NCI-H2227 (cell line): ENCODE measurements around the gene WDR1.
"Not testable (repeated sequence)": the region's sequence is repeated elsewhere in the genome, so short reads cannot be mapped to it uniquely, and the experiment has no call there.

ENCODE experiments used
- DNase-seq: peaks from one replicate; lab custom pipeline; 2025; ENCODE audit not compliant: unreplicated experiment; lab: John Stamatoyannopoulos, UW

Gene WDR1

DNA sequence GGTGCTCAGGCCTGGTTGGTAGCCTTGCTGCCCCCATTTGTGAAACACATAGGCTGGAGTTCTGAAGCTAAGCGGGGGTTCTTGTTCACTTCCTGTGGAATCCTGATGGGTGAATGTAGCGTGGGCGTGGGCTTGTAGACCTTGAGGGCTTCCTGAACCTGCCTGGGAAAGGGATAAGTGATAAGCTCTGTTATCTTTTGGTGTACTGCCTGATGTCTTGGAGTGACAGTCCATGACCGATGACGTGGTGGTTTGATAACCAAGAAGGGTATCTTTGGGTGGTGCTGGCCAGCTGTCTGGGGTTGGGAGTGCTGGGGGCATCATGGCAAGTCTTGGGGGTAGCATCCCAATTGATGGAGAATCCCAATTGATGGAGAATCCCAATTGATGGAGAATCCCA, 17.5 kb upstream of the WDR1 start:
- no peak for DNase-seq

- no peak for DNase-seq
These were observed 14.6 kb upstream of the WDR1 start for GRCh38 chr4:10131202-10131601.

DNA sequence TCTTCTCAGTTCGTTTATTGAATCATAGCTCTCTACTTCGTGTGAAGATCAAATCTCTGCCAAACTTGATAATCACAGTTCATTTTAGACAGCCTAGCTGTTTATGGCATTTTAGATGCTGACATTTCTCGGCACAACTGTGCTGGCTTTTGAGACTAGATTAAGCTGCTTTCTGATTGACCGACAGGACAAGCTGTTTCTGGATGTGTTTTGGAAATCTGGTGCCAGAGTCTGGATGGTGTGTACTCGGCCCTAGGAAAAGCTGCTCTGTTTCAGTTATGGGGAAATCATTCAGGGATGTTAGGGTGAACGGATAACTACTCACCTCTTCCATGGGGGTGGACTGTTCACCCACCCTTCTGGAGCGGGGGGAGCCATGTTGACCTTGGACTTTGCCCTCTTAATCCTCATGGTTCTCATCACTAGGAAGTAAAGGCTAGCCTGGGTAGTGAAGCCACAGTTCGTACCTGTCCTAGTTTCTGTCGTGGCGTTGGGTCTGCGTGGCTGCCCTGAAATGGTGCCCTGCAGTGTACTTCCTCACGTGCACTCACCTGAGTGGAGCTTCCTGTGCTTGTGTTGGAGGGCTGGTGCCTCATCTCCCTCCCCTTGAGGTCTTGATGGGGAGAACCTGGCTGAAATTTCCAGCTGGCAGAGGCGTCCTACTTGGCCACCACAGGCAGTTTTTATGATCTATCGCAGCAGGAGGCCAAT, 13.7 kb upstream of the WDR1 start:
- DNase-seq, result no peak

DNA sequence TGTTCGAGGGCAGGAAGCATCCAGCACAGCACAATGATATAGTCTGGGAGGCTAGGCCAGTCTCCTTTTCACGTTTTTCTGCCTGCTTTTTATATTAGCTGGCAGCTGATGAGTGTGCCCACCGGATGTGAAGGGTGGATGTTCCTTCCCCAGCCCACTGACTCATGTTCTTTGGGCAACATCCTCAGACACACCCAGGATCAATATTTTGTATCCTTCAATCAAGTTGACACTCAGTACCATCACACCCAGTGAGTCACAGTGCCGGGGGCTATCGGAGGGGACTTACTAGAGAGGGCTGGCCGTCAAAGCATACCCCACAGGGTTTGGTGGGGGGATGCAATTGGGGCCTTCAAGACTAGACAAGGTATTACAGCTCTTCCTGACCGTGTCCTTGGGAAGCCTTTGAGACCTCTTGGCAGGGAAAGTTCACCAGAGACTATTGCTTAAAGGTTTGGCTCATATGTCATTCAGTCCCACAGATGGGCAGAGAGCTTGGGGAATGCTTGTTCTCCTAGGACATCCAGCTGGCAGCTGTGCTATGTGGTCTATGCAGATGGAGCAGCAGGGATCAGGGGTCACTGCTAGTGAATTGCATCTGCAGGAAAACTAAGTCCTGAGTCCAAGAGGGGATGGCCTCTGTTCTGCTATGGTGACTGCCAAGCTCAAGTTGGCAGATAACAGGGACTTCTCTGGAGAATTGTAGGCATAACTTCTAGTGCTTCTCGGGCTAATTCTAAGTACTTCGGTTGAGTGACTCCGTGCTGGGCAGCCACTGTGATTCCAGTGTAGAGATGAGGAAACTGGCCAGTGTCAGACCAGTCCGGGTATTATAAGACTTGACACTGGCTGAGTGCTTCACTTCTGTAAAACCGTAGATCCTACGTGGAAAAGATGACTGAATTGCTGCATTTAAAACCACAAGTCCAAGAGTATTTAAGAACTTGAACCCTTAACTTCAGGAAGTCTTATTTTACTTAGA, 12.9 kb upstream of the WDR1 start:
- no peak for DNase-seq

- no peak for DNase-seq
These were observed 12.2 kb upstream of the WDR1 start for GRCh38 chr4:10128761-10129160.

- not testable (repeated sequence) for DNase-seq
These were observed 10.9 kb upstream of the WDR1 start for GRCh38 chr4:10127531-10127930.

GRCh38 chr4:10124167-10124930, 7.8 kb upstream of the WDR1 start:
- no peak for DNase-seq

DNA sequence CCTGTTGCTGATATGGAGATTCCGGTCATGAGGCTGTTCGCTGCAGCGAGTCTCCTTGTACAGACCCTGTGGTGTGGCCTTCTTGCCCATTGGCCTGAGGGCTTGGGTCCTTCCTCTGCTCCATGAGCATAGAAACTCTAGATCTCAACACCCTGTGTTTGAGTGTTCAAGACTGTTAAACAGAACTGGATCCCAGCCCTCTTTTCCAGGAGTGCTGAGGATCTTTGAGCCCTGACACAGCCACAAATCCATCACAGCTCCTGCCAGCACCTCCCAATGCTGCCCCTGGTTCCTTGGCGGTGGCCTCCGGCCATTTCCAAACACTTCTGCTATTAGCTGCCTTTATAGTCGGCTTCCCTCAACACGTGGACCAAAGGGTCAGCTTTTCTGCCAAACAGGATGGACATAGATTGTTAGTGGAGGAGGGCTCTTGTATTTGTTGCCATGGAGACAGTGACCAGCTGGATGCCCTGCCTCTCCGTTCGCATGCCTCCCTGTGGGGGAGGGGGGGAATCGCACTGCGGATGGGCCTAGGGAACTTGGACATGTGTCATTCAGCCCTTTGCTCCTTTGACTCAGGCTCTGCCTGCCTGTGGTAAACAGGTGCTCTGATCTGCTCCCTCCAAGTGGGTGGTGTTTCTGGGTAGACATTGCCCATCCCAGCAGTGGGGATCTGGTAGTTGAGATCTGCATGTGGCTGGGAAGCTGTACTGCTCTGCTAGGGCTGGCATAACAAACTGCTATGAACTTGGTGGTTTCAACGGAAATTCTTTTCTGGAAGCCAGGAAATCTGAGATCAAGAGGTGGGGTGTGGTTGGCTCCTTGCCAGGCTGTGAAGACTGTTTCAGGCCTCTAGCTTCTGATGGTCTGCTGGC, 6.9 kb upstream of the WDR1 start:
- peak; percentile 33 for DNase-seq

GRCh38 chr4:10122236-10122932, 5.8 kb upstream of the WDR1 start:
- no peak for DNase-seq

DNA sequence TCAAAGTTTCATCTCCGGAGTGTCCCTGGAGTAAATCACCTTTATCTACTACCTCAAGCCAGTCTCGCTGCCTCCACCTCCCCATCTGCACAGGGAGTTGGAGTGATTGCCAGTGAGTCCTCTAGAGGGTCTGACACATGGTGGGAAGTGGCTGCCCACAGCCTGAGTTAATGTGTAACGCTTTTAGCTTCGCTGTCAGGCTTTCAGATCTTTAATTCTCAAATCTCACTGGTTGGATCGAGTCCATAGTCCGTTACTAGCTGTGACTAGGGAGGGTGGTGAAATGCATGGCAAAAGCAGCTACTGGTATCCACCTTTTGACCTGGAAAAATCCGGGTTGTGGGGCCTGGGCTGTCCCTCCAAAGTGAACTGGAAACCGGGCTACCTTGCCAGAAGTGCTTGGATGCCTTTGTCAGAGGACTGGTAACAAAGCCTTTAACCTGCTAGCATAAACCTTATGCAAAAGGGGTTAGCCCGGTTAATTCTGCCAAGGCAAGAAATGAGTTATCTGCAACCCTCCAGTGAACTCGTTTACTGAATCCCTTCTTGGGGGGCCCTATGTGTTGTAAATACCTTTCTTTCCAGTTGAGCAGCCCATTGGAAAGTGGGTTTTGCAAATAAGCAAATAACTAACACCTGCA, 5.1 kb upstream of the WDR1 start:
- no peak for DNase-seq

DNA sequence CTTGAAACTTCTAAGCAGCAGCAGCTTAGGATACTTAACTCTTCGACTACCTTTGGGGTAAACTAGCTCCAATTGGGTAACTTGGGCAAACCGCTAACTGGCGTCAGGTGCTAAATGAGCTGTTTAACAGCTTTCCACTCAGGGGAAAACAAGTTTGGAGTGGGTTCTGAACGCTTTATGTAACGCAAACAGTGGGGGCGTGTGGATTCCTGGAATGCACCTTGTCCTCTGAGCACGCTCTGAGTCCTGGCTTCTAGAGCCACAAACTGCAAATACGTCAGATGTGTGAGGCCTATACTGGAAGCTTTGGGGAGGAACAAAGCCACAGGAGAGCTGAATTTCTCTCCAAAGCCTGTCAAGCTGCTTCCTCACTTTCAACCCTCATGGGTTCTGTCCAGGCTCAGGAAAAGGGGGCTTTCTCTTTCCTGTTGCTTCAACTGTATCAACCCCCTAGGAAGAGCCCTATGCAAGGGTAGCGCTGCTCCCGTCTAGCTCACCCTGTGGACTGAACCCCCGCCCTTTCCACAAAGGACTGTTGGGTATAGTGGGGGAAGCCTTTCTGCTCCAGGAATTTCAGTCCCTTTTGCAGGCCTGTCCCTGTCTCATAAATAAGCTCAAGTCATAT, 4.5 kb upstream of the WDR1 start:
- DNase-seq, result no peak

- DNase-seq, result no peak
These were observed 3.2 kb upstream of the WDR1 start for GRCh38 chr4:10119773-10120172.

- no peak for DNase-seq
These were observed 2.7 kb upstream of the WDR1 start for GRCh38 chr4:10119278-10119677.

DNA sequence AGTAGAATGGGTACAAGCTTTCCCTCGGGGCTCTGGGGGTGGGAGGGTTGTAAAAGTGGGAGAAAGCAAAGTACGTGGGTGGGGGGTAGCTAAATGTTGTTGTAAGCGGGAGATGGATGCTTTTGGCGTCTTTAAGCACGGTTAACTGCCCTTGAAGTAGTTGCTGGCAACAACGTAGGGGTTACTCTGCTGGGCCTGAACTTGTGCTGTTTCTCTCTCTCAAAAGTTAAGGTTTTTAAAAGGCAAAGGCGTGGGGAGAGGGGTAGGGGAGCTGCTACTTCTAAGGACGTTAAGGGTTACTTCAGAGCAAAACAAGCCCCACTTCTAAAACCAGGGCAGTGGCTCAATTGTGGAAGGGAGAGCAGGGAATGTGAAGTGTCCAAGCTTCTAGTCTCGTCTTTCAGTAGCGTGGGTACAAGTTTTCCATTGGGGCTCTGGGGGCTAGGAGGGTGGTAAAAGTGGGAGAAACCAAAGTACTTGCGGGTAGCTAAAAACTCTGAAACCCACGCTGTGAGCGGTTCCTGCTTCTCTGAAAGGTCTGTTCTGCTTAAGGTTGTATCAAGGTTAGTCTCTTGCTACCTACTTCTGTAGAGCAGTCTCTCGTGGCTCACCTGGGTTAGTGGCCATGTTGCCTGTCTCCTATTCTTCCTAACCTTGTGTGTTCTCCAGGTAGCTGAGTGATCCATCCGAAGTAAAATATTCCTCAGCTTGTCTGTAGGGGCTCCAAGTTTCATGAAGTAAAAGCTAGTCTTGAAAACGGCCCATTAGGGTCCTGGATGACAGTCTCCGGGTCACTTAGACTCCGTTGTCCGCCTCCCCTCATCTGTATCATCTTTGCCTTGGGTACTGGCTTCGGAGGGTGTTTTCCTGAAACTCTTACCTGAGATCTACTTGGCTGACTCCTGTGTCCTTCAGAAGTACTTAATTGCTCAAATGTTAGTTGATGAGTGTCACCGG, 1.7 kb upstream of the WDR1 start:
- DNase-seq, result no peak

GRCh38 chr4:10117359-10118047, 904 bp upstream of the WDR1 start:
- no peak for DNase-seq

GRCh38 chr4:10115797-10116568, 616 bp downstream of the WDR1 start:
- DNase-seq, result peak; percentile 35
